NK-92 treated with Interleukin-12 subunit alpha and Interleukin-12 subunit beta, amount 100 ng/mL, for 24 hours (cell line): ENCODE measurements around the gene ZNF207.
A peak's percentile ranks its signal among the peaks of the same experiment; 100 is the strongest.
"Not testable (repeated sequence)": the region's sequence is repeated elsewhere in the genome, so short reads cannot be mapped to it uniquely, and the experiment has no call there.

Source experiments
- DNase-seq: peaks from one replicate; lab custom pipeline; 2025; lab: John Stamatoyannopoulos, UW

ZNF207 gene

DNA sequence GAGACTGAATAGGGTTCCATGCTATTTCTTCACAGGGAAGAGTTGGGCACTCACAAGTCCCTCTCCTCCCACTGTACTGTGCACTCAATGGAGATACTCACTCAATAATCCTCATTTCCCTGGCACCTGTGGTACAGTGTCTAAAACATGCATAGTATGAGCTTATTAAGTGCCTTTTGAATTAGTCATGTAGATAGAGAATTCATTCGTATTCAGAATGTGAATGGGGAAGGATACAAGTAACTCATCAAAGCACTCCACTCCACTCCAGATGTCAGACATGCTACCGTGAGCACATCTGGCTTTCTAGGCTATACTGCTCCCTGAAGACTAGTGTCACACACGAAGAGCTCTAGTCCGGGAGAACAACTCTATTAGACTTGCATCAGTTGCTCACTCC is 14.3 kb upstream of the ZNF207 start:
- DNase-seq: no peak

DNA sequence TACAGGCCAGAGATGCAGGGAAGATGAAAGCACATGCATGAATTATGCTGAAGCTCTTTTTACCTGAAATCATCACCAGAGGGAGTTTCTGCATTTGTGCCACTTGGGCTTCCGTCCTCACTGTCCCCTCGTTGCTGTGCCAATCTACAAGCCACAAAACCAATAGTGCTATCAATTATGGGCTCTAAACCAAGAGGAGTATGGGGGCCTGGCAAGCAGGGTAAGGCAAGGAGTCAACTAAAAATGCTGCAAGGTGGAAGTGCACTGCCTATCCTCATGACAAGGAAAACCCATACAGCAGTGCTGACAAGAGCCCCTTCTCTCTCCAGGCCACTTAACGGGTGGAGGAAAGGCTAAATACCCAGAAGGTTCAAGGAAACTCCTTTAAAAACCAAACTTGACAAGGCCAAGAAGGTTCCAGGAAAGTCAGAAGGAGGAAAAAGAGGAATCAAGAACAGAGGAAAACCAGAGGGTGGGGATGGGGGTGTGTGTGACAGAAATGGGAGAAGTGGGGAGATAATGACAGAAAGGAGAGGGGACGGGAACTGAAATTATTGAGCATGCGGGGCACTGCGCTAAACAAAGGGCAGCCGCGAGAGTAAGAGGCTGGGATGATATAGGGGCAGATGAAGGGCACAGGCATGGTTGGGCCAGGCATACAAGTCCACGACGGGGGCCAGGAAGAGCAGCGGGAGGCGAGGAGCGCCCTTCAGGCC is 8.7 kb upstream of the ZNF207 start:
- DNase-seq: peak; percentile 36

DNA sequence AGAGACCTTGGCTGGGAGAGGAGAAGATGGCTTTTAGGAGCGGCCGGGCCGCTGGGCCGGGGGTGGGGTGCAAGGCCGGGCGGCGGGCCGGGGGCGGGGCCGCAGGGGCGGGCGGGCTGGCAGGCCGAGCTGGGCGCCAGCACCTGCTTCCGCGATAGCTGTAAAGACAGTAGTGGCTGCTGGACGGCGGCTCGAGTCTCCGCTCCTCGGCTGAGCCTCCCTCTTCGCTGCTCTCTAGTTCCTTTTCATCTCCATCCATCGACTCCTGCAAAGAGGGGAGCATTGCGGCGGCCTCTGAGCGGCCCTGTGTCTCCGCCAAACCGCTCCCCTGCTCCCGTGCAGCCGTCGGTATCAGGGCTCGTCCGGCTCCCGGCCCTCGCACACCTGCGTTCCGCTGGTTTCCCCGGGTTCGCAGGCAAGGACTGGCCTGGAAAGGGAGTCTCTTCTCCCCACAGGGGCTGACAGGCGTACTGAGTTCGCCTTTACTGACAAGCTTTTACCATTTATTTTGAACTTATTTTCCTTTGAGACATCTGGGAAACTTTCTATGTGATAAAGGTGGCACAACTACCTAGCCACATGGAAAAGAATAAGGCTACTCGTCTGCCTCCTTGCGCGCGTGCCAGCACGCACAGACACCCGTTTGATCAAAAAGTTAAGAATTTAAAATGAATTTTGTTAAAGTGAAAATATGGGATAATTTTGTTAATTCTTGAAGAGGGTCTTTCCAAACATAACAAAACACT is 7.9 kb upstream of the ZNF207 start, which contains the start of gene C17orf75:
C17orf75 (minus strand) TSS at position 317 of the 746 bp plus-strand sequence; CDS start at position 283, 34 bp downstream.
- DNase-seq: peak; percentile 80

DNA sequence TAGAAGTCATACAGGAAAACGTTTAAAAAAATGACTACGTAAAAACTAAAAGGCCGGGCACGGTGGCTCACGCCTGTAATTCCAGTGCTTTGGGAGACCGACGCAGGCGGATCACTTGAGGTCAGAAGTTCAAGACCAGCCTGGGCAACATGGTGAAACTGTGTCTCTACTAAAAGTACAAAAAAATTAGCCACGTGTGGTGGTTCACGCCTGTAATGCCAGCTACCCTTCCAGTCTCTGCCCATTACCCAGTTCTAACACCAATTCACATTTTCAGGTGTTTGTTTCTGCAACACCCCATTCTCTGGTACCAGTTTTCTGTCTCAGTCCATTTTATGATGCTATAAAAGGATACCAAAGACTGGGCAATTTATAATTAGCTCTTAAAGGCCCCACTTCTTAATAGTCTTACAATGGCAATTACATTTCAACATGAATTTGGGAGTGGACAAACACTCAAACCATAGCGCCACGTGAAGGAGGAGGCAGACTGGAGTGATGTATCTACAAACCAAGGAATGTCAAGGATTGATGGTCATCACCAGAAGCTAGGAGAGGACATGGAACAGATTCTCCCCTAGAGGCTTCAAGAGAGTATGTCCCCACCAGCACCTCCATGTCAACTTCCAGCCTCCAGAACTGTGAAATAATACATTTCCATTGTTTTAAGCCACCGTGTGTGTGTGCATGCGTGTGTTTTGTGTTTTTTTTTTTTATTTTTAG is 7.2 kb upstream of the ZNF207 start:
- DNase-seq: no peak

DNA sequence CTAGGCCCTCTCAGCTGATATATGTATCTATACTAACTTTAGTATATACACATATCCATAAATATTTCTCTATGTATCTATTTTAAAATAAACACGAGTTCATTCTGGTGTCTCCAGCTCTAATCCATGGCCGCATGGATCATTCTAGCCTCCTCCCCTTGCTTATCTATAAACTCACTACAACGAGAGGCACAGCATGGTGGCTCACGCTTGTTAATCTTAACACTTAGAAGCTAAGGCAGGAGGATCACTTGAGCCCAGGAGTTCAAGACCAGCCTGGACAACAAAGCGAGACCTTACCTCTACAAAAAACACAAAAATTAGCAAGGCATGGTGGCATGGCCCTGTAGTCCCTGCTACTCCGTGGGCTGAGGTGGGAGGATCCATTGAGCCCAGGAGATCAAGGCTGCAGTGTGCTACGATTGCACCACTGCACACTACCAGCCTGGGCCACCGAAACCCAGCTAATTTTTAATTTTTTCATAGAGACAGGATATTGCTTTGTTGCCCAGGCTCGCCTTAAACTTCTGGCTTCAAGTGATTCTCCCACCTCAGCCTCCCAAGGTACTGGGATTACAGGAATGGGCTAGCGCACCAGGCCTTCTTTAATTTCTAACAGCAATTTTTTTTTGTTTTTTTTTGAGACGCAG is 3.9 kb upstream of the ZNF207 start:
- no peak for DNase-seq

DNA sequence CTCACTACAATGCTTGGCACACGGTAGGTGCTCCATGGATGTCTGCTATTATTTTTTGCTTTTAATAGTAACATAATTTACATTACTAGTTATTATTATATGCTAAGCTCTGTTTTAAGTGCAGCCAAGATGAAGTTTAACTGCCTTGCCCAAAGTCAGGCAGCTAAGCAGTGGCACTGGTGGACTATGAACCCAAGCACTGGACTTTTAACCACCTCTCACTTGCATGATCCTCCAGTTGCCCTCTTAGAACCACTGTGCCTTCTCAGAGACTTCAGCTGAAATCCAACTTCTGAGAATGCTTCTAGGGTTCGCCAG is 1.5 kb upstream of the ZNF207 start:
- DNase-seq: no peak

DNA sequence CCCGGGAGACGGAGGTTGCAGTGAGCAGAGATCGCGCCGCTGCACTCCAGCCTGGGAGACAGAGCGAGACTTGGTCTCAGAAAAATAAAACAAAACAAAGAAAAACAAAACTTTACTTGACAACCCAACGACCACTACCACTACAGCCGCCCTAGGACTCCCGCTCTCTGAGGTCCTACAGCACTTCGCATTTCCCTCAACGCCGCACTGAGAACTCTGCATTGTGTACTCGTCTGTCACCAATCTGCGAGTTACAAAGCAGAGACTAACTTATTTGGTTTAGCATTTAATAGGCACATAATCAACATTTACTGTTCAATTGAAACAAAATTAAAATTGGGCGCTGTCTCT is 479 bp upstream of the ZNF207 start:
- no peak for DNase-seq

DNA sequence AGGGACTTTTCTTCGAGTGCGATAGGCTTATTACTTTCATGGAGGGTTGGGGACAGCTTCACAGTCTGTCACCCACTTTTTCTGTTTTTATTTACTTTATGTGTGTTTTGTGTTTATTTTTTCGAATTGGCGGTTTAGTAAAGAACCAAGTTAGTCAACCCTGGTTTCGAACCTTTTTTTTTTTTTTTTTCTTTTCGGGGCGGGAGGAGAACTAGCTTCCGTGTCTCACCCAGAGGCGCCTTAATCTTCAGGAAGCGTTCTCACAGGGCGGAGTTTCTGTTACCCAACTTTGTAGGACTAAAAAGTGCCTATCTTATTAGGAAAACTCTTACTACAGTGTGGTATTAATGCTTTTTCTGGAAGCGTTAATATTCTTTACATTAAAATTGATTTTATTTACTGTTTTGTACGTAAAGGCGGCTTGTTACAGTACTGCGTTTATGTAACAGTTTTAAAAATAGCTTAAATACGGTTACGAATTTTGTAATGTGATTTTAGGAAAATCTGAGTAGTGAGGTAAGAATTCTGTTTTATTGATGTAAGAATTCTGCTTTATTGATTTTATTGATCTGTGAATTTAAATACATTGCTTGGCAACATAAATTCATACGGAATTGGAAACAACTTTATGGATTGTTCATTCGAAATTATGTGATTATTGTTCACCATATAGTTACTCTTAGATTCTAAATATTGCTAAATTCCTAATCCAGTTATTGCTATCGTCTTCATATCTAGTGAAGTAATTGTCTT is 885 bp downstream of the ZNF207 start:
- DNase-seq: no peak

DNA sequence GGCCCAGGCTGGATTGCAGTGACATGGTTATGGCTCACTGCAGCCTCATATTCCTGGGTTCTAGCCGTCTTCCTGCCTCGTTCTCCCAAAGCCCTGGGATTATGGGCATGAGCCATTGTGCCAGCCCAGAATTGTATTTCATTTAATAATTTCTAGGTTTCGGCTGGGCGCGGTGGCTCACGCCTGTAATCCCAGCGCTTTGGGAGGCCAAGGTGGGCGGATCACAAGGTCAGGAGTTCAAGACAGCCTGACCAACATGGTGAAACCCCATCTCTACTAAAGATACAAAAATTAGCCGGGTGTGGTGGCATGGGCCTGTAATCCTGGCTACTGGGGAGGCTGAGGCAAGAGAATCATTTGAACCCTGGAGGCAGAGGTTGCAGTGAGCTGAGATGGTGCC is 2.8 kb downstream of the ZNF207 start:
- not testable (repeated sequence) for DNase-seq

DNA sequence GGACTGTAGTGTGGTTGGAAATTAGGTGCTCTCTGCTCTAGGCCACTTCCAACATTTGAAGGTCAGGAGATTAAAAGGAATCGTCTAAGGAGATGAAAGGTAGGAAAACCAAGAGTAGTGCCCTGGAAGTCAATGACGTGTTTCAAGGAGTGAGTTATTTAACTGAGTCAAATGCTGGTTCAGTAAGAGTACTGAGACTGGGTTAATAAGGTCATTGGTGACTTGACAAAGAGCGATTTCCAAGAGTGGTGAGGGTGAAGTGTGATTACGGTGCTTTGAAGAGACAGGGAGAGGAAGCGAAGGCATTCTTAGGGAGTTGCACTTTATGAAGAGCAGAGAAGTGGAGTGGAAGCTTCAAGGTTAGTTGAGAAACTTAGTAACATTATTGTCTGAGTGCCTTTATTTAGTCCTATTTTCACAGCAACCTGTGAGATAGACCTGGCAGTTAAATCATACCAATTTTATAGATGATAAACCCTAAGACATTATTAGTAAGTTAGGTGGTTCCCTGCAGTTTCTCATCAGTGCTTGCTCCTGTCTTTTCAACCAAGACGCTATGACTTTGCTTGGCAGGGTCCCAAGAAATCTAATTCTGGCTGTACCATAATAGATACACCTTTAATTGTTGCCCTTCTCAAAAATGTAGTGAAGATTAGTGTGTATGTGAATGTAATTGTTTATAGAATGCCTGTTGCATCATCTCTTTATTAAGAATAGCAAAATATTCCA is 5.9 kb downstream of the ZNF207 start:
- no peak for DNase-seq

DNA sequence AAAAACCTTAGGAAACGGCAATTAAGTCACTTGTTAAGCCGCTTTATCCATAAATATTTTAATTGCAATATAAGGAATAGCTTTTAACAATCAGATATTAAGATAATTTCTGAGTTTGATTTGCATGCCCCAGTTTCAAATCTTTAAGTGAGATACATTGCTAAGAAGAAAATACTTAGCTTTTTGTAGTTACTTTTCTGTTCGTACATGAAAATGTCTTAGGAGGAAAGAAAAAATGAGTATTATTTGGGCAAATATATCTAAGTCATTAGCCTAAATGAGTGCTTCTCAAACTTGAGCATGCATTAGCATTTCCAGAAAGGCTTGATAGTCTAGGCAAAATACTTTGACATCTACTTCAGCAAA is 6.4 kb downstream of the ZNF207 start:
- no peak for DNase-seq

DNA sequence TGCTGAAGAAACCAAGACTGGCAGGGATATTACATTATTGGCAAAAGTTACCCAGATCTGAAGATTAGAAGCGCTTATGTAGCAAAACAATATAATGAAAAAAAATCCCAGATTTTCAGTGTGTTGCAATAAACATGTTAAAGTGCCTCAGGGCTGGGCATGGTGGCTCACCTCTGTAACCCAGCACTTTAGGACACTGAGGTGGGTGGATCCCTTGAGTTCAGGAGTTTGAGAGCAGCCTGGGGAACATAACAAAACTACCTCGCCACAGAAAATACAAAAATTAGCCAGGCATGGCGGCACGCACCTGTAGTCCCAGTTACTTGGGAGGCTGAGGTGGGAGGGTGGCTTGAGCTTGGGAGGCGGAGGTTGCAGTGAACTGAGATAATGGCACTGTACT is 6.8 kb downstream of the ZNF207 start:
- DNase-seq: no peak

DNA sequence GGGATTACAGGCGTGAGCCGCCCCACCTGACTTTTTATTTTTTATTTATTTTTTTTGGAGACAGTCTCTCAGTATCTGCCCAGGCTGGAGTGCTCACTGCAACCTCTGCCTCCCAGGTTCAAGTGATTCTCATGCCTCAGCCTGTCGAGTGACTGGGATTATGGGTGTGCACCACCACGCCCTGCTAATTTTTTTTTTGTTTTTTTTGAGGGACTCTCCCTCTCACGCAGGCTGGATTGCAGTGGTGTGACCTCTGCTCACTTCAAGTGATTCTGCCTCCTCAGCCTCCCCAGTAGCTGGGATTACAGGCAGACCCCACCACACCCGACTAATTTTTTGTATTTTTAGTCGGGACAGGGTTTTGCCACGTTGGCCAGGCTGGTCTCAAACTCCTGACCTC is 7.7 kb downstream of the ZNF207 start:
- no peak for DNase-seq

DNA sequence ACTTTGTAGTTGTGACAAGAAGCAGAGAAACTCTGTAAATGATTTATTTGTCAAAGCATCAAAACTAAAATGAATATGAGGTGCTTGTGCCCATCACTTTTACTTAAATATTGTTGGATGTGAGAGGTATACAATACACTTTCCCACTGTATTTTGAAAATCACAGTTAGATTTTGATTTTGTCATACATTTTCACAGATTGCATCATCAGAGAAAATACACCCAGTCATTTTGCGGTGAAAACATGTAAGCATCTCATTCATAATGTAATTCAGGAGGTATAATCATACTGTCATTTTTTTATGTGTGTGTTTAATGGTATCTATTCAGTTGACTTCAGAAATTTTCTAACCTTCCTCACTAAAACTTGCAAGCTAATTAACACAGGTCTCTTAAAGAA is 11.3 kb downstream of the ZNF207 start:
- no peak for DNase-seq

DNA sequence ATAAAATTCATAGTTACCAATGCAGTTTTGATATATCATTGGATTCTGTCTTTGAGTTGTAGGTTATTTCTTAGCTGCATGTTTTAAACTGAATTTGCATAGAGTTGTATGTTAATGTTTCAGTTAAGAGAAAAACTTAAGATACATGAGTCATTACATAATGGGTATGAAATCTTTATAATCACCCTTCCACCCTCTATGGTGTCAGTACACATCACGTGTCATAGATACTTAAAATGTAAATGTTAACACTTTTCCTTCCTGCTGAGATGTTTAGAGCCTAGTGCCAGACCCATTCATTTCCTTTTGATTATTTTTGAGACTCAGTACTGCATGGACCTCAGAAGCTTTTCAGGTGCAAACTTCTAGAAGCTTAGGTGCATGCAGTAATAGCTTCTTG is 20.5 kb downstream of the ZNF207 start:
- DNase-seq: no peak

DNA sequence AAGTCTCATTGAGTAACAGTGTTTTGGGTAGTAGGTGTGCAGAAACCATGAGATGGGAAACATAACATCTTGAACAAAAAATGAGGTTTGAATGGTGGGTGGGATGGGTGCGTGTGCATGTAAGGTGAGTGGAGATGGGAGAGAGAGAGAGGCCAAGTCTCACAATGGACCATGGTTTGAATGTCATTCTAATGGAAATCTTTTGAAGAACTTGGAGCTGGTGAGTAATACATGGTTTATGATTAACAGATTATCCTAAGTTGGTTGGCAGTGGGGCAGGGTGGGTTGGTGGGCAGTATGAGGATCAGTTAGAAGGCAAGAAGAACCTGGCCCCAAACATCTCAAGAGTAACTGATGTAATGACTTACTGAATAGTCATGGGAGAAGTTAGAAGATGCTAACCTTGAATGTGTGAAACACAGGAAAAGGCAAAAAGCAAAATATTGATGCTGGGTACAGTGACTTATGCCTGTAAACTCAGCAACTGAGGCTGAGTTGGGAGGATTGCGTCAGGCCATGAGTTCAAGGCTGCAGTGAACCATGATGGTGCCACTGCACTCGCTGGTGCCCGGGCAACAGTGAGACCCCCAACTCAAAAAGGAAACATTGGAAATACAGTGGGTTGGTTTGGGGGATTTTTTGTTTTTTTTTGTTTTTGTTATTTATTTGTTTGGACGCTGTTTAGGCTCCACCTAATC is 32.7 kb downstream of the ZNF207 start:
- no peak for DNase-seq

DNA sequence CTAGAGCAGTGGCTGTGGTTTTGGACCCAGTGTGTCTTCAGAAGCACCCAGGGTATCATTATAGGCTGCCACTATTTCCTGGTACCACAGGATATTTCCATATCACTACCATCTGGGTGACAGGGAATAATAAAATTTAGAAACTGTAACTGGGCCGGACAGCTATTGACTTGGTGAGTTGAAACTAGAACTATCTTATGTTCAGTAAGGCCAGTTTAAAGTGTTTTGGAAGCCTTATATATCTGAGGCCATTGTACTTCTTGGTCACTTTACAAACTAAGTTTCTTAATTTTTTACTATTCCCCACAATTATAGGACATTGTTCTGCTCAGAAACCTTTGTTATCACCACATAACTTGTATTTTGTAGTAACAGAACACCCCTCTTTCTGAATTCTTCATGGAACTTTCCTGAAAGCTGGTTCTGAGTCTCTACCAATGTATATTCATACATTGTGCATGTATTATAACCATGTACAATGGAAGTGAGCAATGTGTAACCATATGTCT is 34.0 kb downstream of the ZNF207 start:
- no peak for DNase-seq

DNA sequence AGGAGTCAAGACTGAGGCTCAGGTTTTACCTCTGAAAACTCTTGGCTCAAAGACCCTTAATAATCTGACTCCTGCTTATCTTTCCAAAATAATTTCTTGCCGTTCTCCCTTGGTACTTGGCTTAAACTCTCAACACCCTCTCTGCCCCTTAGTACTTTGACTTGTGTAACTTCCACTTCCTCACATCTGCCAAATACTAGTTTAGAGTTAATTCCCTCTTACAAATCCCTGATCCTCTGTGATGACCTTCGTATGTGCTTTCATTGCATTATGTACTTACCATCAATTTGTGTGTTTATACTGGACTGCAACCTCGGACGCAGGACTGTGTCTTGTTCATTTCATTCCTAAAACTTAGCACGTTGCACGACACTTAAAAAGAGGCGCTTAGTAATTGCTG is 35.2 kb downstream of the ZNF207 start:
- no peak for DNase-seq

DNA sequence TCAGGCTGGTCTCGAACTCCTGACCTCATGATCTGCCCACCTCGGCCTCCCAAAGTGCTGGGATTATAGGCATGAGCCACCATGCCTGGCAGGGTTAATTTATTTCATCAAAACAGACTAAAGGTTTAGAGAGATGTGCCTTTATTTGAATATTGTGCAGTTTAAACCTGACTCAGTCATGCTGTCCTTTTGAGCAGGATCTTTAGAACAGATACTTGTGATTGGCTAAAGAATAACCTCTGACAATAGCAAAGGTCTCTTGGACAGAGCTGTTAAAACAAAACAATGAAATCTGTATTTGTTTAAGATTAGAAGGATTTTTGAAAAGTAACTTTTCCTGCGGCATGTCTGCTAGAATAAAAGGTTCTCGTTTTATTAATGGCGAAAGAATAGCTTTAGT is 36.0 kb downstream of the ZNF207 start:
- no peak for DNase-seq

DNA sequence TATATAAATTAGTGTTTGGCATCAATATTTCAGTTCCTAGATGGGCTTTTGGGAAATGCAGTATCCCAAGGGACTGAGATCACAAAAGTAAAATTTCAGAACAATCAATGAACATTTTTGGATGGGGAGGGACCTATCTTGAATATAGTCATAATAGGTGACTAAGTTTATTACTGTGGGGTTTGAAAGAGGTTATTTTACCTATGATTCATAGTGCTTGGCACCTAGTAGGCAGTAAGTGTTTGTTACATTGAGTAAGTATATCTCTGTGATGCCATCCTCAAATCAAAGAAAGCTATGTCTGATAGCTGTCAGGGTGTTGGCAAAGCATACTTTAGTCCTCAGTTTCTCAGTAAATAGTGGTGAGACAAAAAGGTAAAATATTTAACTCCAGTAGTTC is 36.9 kb downstream of the ZNF207 start:
- no peak for DNase-seq

DNA sequence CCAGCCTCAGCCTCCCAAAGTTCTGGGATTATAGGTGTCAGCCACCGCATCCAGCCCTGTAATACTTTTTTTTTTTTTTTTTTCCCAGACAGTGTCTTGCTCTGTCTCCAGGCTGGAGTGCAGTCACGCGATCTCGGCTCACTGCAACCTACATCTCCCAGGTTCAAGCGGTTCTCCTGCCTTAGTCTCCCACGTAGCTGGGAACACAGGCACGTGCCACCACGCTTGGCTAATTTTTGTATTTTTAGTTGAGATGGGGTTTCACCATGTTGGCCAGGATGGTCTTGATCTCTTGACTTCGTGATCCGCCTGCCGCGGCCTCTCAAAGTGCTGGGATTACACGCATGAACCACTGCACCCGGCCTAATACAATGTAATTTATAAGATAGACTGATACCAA is 38.2 kb downstream of the ZNF207 start:
- not testable (repeated sequence) for DNase-seq
